GM12875 (cell line): ENCODE measurements around the gene BIRC3.

Experiments
- H3K4me3 ChIP-seq: one replicate; pipeline ENCODE4 v1.5.1; 2011; ENCODE audit warnings: low read depth, low read length, control low read depth
- CTCF ChIP-seq: IDR thresholded peaks from 2 replicates; pipeline ENCODE4 v1.5.1; 2011; ENCODE audit warnings: low read depth, mild to moderate bottlenecking, control low read depth, inconsistent platforms, low read length, moderate library complexity, borderline replicate concordance; ENCODE audit not compliant: insufficient read depth

Gene BIRC3

GRCh38 chr11:102307727-102308038 is 9.6 kb upstream of the BIRC3 start:
- no peak for TF ChIP-seq CTCF
- H3K4me3 ChIP-seq = no peak overlapping the region

DNA sequence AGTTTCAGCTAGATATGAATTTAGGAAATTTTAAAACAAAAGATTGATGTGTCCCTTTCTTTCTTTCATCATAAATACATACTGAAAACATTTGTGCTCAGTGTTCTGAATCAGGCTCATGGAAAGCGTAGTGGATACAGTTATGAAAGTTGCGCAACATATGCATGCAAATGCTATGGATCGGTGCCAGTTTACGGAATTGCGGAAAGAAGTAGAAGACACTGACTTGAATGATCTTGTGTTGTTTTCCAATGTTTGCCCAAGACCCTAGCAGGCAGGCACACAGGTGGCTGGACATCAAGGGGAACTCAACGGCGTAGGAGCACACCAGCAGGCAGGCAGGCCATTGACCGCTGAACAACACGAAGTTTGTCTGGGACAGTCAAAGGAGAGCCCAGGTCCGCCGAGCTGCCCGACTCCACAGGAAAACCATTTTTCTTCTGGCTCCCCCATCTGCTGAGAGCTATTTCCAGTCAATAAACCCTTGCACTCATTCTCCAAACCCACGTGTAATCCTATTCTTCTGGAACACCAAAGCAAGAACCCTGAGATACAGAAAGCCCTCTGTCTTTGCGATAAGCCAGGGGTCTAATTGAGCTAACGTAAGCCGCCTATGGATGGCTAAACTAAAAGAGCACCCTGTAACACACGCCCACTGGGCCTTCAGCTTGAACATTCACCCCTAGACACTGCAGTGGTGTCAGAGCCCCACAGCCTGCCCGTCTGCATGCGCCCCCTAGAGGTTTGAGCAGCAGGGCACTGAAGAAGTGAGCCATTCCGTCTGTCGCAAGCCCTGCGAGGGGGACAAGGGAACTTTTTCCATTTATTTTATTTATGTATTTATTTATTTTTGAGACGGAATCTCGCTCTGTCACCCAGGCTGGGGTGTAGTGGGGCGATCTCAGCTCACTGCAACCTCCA is 7.4 kb upstream of the BIRC3 start:
- peak; percentile 31; the same call in 1 of the 2 replicates for TF ChIP-seq CTCF
- H3K4me3 ChIP-seq = no peak overlapping the region

DNA sequence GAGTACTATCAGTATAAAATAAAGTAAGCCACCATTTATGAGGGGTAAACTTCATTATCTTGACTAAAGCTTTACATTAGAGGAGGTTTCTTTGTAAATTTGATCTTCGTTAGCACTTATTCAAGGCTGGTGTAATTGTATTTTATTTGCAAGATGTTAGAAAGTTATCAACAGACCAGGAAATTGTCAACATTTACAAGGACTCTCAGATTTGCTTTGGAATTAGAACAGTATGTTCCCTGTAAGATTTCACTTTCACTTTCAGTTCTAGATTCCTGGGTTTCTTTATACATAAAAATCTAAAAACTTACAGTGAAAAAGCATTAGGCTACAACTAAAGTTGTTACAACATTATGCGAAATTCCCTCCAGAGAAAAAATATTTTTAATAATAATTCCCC is 4.6 kb upstream of the BIRC3 start:
- no peak for TF ChIP-seq CTCF
- no peak overlapping the region for H3K4me3 ChIP-seq

- no peak for TF ChIP-seq CTCF
- H3K4me3 ChIP-seq = no peak overlapping the region
Observed at GRCh38 chr11:102313238-102313940, 3.9 kb upstream of the BIRC3 start.

GRCh38 chr11:102314784-102315183 is 2.5 kb upstream of the BIRC3 start:
- no peak overlapping the region for H3K4me3 ChIP-seq
- TF ChIP-seq CTCF = no peak

GRCh38 chr11:102316346-102316904 is 859 bp upstream of the BIRC3 start:
- TF ChIP-seq CTCF = no peak
- peak overlapping the region; percentile 28 for H3K4me3 ChIP-seq
